IPS-18a (cell line): Measurements from ENCODE around the gene INHBE.
"Not testable (repeated sequence)": the region's sequence is repeated elsewhere in the genome, so short reads cannot be mapped to it uniquely, and the experiment has no call there.

ENCODE experiments used
- H3K27ac ChIP-seq: one replicate; pipeline ENCODE4 v1.5.1; 2013; ENCODE audit warnings: low read length
- H3K27me3 ChIP-seq: one replicate; pipeline ENCODE4 v1.6.1; 2013; ENCODE audit warnings: mild to moderate bottlenecking, low read length; ENCODE audit not compliant: control insufficient read depth, insufficient read depth
- H3K36me3 ChIP-seq: one replicate; pipeline ENCODE4 v1.6.1; 2013; ENCODE audit warnings: low read depth, low read length; ENCODE audit not compliant: control insufficient read depth
- H3K4me1 ChIP-seq: one replicate; pipeline ENCODE4 v1.6.1; 2013; ENCODE audit warnings: low read depth, low read length; ENCODE audit not compliant: control insufficient read depth
- H3K4me3 ChIP-seq: one replicate; pipeline ENCODE4 v1.5.1; 2013; ENCODE audit warnings: low read length
- H3K9ac ChIP-seq: one replicate; pipeline ENCODE4 v1.6.1; 2013; ENCODE audit warnings: mild to moderate bottlenecking, low read length, moderate library complexity
- H3K9me3 ChIP-seq: one replicate; pipeline ENCODE4 v1.6.1; 2013; ENCODE audit warnings: low read depth, low read length; ENCODE audit not compliant: control insufficient read depth

INHBE gene

GRCh38 chr12:57430112-57430930 lies 24.8 kb upstream of the INHBE start:
- H3K4me1 ChIP-seq: peaks cover 10% of the 10 kb centered on the region
- H3K4me3 ChIP-seq: peak overlapping the region; percentile 80
- H3K27me3 ChIP-seq: no peaks in the 10 kb centered on the region
- peak overlapping the region; percentile 78 for H3K9ac ChIP-seq
- H3K9me3 ChIP-seq: no peaks in the 10 kb centered on the region
- no peaks in the 10 kb centered on the region for H3K36me3 ChIP-seq
- peak overlapping the region; percentile 70 for H3K27ac ChIP-seq

- Histone ChIP-seq H3K27ac (peak within 1 kb of the TSS; percentile 70), H3K4me1 (peaks cover 10% of the 10 kb centered on the region), H3K36me3 (no peaks in the 10 kb centered on the region)
Observed at GRCh38 chr12:57430931-57431566, 24.1 kb upstream of the INHBE start, which contains the start of gene R3HDM2. Gene R3HDM2, minus strand, starts transcription at chr12:57431043. Its CDS starts 120,615 bp downstream, at chr12:57310428.

GRCh38 chr12:57431654-57432188 lies 23.4 kb upstream of the INHBE start:
- Histone ChIP-seq H3K36me3 (no peaks in the 10 kb centered on the region), H3K27me3 (no peaks in the 10 kb centered on the region), H3K4me3 (peak overlapping the region; percentile 59), H3K27ac (no peak overlapping the region), H3K9me3 (no peaks in the 10 kb centered on the region), H3K4me1 (peaks cover 10% of the 10 kb centered on the region), H3K9ac (peak overlapping the region; percentile 41)

More at GRCh38 chr12:57430931-57431566, 24.1 kb upstream of the INHBE start, which contains the start of gene R3HDM2:
- H3K9ac ChIP-seq: peak within 1 kb of the TSS; percentile 78
- H3K4me3 ChIP-seq: peak within 1 kb of the TSS; percentile 80
- no peaks in the 10 kb centered on the region for H3K27me3 ChIP-seq
- H3K9me3 ChIP-seq: no peaks in the 10 kb centered on the region

GRCh38 chr12:57433370-57433769 lies 21.7 kb upstream of the INHBE start:
- peaks cover 10% of the 10 kb centered on the region for H3K4me1 ChIP-seq
- no peaks in the 10 kb centered on the region for H3K27me3 ChIP-seq

GRCh38 chr12:57434517-57435223 lies 20.4 kb upstream of the INHBE start, which contains the start of gene INHBC:
Gene INHBC, plus strand, starts transcription at chr12:57434784. Its CDS starts 103 bp downstream, at chr12:57434887.
- Histone ChIP-seq H3K27me3 (no peaks in the 10 kb centered on the region), H3K9me3 (no peaks in the 10 kb centered on the region), H3K9ac (no peak within 1 kb of the TSS), H3K4me3 (no peak within 1 kb of the TSS), H3K36me3 (no peaks in the 10 kb centered on the region), H3K4me1 (peaks cover 10% of the 10 kb centered on the region), H3K27ac (no peak within 1 kb of the TSS)

More at GRCh38 chr12:57433370-57433769, 21.7 kb upstream of the INHBE start:
- Histone ChIP-seq H3K9ac (no peak overlapping the region), H3K27ac (no peak overlapping the region), H3K36me3 (no peaks in the 10 kb centered on the region), H3K4me3 (no peak overlapping the region), H3K9me3 (no peaks in the 10 kb centered on the region)

- H3K9ac ChIP-seq: no peak overlapping the region
- no peaks in the 10 kb centered on the region for H3K27me3 ChIP-seq
- H3K4me1 ChIP-seq: peaks cover 6% of the 10 kb centered on the region
- no peaks in the 10 kb centered on the region for H3K9me3 ChIP-seq
- no peak overlapping the region for H3K27ac ChIP-seq
- no peak overlapping the region for H3K4me3 ChIP-seq
- H3K36me3 ChIP-seq: no peaks in the 10 kb centered on the region
Observed at GRCh38 chr12:57435293-57435692, 19.8 kb upstream of the INHBE start.

- no peak overlapping the region for H3K9ac ChIP-seq
- no peaks in the 10 kb centered on the region for H3K36me3 ChIP-seq
- no peak overlapping the region for H3K27ac ChIP-seq
- H3K4me3 ChIP-seq: no peak overlapping the region
- H3K4me1 ChIP-seq: no peaks in the 10 kb centered on the region
- H3K27me3 ChIP-seq: no peaks in the 10 kb centered on the region
- H3K9me3 ChIP-seq: no peaks in the 10 kb centered on the region
Observed at GRCh38 chr12:57438400-57438799, 16.7 kb upstream of the INHBE start.

GRCh38 chr12:57439762-57440266 lies 15.3 kb upstream of the INHBE start:
- H3K4me1 ChIP-seq: no peaks in the 10 kb centered on the region
- no peaks in the 10 kb centered on the region for H3K36me3 ChIP-seq
- H3K9ac ChIP-seq: no peak overlapping the region
- no peak overlapping the region for H3K27ac ChIP-seq
- H3K9me3 ChIP-seq: no peaks in the 10 kb centered on the region
- H3K27me3 ChIP-seq: no peaks in the 10 kb centered on the region
- no peak overlapping the region for H3K4me3 ChIP-seq

- H3K4me3 ChIP-seq, H3K4me1 ChIP-seq, H3K36me3 ChIP-seq, H3K9ac ChIP-seq, H3K27ac ChIP-seq, H3K27me3 ChIP-seq, H3K9me3 ChIP-seq: not testable (repeated sequence)
Observed at GRCh38 chr12:57441393-57441792, 13.7 kb upstream of the INHBE start.

GRCh38 chr12:57441846-57442427 lies 13.2 kb upstream of the INHBE start:
- no peaks in the 10 kb centered on the region for H3K36me3 ChIP-seq
- H3K27ac ChIP-seq: no peak overlapping the region
- no peaks in the 10 kb centered on the region for H3K9me3 ChIP-seq
- no peaks in the 10 kb centered on the region for H3K4me1 ChIP-seq
- H3K4me3 ChIP-seq: no peak overlapping the region
- H3K27me3 ChIP-seq: no peaks in the 10 kb centered on the region
- H3K9ac ChIP-seq: no peak overlapping the region

GRCh38 chr12:57444337-57444736 lies 10.8 kb upstream of the INHBE start:
- not testable (repeated sequence) for H3K27ac ChIP-seq, H3K27me3 ChIP-seq, H3K9me3 ChIP-seq, H3K36me3 ChIP-seq, H3K4me1 ChIP-seq, H3K4me3 ChIP-seq, H3K9ac ChIP-seq
